Vagina (tissue), 2 donors: ENCODE data around the gene PBX1.

Source experiments
- POLR2A ChIP-seq, 2 donors: fragments of 450-650 bp; IDR thresholded peaks; one replicate each; pipeline ENCODE4 v1.6.1; 2017; ENCODE audit warnings: antibody characterized with exemption in 2 of 2, mild to moderate bottlenecking in 2 of 2, moderate library complexity in 2 of 2
- POLR2AphosphoS5 ChIP-seq, 2 donors: sonication (generic); formaldehyde crosslinking; IDR thresholded peaks; one replicate each; pipeline ENCODE4 v1.9.0; 2017; ENCODE audit warnings: antibody characterized with exemption in 2 of 2, mild to moderate bottlenecking in 2 of 2, low read depth in 1 of 2; ENCODE audit not compliant: insufficient read depth in 1 of 2
- TF ChIP-seq, protein P1 (sequence below), 3 experiments: fragments of 450-650 bp in 2 of 3; fragments of 200-600 bp in 1 of 3; sonication (generic) in 1 of 3; IDR thresholded peaks; one replicate each; pipeline ENCODE4 v1.5.1; 2017 to 2019; ENCODE audit warnings: antibody characterized with exemption in 3 of 3, mild to moderate bottlenecking in 2 of 3, moderate library complexity in 2 of 3

- TF ChIP-seq, protein P1, sequence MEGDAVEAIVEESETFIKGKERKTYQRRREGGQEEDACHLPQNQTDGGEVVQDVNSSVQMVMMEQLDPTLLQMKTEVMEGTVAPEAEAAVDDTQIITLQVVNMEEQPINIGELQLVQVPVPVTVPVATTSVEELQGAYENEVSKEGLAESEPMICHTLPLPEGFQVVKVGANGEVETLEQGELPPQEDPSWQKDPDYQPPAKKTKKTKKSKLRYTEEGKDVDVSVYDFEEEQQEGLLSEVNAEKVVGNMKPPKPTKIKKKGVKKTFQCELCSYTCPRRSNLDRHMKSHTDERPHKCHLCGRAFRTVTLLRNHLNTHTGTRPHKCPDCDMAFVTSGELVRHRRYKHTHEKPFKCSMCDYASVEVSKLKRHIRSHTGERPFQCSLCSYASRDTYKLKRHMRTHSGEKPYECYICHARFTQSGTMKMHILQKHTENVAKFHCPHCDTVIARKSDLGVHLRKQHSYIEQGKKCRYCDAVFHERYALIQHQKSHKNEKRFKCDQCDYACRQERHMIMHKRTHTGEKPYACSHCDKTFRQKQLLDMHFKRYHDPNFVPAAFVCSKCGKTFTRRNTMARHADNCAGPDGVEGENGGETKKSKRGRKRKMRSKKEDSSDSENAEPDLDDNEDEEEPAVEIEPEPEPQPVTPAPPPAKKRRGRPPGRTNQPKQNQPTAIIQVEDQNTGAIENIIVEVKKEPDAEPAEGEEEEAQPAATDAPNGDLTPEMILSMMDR (IDR thresholded peaks at IDR 0.05), result no peak
- TF ChIP-seq POLR2AphosphoS5 (IDR thresholded peaks at IDR 0.05; ENCODE audit: insufficient read depth in 1 of 2, low read depth in 1 of 2) (no peak), POLR2A (IDR thresholded peaks at IDR 0.05) (no peak)
These were observed 233.5 kb downstream of the PBX1 start for GRCh38 chr1:164792410-164793004.
